HTERT RPE-1 (cell line): ENCODE data around the gene CHST9.
"Not testable (repeated sequence)": the region's sequence is repeated elsewhere in the genome, so short reads cannot be mapped to it uniquely, and the experiment has no call there.

Source experiments
- in situ Hi-C: fragments of 300-500 bp; cut with MboI; formaldehyde crosslinking; loops from 4 replicates; pipeline ENCODE4 v1.14.3; 2020; ENCODE audit warnings: low sequenced_read_pairs

CHST9 gene

DNA sequence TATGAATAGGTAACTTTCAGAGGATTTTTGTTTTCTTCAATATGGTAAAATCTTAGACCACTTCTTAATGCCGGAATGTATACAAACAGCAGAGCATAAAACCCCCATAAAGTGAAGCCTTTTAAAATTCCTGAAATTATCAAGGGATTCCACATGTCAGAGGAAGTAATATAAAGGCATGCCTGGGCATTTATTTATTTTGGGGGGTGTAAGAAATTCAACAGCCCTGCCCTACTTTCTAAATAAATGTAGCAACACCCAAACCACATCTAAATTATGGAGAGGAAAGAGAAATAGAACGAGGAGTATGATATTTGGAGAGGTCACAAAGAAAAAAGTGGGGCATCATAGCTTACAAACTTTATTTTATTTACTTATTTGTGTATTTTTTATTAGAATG is 9.9 kb downstream of the CHST9 start:
- in situ Hi-C loops = no loop called here

DNA sequence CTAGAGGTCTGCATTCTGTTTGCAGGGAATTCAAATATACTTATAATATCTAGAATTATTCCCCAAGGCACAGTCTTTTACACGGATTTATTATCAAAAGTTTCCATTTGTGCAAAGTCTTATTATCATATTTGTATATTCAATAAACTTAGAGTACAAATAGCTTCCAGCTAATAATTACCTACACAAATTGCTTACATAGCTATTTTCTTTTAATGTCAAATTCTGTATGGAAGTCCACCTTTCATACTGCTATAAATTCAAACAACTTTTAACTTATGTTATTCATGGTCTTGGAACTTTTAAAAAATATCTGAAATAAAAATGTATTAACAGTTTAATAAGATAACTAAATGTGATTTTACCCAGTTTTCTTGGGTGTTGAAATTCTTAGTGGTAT is 13.1 kb downstream of the CHST9 start:
- in situ Hi-C loops = no loop called here

DNA sequence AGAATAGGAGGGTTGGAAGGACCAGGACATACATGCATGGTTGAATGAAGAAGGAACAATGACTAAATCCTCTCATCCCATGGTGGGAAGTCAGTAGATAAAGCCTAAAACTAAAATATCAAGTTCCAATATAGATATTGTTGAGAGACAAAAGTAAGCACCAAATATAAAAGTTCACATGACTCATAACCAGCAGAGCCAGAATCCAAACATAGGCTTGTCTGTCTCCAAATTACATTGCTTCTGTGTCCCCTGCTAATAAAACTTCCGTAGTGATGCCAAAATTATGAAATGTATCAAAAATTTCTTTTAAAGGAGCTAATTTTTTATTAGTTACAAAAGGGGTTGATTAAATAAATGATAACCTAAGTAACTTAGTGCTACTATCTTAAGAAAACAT is 19.7 kb downstream of the CHST9 start:
- in situ Hi-C loops = no loop called here

DNA sequence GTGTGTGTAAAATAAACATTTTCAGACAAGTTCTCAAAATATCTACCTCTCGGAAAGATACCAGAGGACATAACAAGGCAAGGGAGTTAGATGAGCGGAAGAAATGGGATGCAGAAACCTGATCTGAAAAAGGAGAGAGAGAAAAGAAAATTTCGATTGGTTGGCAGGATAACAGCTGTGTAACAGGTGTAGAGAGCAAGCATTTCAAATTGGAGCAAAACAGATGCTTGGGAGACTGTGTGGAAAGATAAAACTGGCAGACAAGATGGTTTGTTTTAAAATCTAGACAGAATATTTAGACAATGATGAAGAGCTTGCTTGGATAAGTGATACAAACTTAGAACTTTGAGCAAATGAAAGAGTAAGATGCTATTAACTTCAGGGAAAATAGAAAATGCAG is 20.2 kb downstream of the CHST9 start:
- in situ Hi-C loops = no loop called here

DNA sequence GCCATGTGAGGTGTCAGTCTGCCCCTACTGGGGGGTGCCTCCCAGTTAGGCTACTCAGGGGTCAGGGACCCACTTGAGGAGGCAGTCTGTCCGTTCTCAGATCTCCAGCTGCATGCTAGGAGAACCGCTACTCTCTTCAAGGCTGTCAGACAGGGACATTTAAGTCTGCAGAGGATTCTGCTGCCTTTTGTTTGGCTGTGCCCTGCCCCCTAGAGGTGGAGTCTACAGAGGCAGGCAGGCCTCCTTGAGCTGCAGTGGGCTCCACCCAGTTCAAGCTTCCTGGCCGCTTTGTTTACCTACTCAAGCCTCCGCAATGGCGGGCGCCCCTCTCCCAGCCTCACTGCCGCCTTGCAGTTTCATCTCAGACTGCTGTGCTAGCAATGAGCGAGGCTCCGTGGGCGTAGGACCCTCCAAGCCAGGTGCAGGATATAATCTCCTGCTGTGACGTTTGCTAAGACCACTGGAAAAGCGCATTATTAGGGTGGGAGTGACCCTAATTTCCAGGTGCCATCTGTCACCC is 21.9 kb downstream of the CHST9 start:
- in situ Hi-C loops = not testable (repeated sequence)

DNA sequence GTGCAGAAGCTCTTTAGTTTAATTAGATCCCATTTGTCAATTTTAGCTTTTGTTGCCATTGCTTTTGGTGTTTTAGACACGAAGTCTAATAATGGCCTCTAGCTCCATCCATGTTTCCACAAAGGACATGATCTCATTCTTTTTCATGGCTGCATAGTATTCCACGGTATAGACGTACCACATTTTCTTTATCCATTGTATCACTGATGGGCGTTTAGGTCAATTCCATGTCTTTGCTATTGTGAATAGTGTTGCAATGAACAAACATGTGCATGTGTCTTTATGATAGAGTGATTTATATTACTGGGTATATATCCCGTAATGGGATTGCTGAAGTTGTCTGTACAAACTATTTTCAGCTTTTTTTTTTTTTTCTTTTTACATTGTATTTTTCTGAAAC is 35.9 kb downstream of the CHST9 start:
- in situ Hi-C loops = not testable (repeated sequence)

DNA sequence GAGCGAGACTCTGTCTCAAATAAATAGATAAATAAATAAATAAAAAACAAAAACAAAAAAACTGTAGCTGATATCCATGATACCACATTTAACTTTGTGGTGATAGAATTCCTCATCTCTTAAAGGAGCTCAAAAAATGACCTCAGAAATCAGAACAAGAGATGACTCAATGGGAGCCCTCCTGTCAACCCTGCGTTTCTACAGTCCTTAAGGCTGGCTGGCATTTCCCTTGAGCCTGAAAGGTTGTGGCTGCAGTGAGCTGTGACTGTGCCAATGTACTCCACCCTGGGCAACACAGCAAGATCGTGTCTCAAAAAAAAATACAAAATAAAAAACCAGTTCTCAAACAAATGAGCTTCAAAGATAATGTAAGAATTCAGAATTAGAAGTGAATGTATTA is 40.4 kb downstream of the CHST9 start:
- in situ Hi-C loops = no loop called here

DNA sequence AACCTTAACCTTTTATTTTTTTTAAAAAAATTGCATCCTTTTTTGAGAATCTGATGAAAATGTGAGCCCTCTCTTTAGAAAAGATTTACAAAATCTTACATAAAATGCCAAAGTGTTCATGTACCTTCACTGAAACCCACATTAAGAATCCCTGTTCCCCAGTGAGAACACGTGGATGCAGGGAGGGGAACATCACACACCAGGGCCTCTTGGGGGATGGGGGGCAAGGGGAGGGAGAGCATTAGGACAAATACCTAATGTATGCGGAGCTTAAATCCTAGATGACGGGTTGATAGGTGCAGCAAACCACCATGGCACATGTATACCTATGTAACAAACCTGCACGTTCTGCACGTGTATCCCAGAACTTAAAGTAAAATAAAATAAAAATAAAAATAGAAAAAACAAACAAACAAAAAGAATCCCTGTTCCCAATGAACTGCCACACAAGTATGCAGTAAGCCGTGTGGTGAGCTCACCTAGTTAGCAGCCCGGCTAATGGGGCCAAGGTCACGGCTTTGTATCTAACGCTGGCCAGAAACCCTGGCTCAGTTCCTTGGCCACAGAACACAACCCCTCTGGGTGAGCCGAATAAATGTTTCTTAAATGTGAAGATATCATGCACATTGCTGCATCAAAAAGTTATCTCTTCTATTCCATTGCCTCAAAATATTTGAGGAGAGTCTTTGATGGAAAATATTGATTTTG is 41.4 kb downstream of the CHST9 start:
- in situ Hi-C loops = no loop called here

DNA sequence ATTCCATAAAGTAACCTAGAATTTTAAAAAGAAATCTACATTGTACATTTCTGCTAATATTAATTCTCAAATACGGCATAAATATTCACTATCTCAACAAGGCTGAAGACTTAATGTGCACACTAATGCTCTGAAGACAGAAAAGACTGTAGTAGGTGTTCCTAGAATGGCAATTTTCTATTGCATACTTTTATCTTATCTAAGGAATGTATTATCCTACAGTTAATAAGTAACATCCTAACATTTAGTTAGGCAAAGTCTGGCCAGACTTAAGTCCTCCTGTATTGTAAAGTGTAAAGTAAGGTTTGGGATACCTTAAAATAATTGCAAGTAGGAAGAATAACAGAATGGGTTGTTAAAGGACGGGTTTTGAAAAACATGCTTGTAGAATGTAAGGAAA is 42.2 kb downstream of the CHST9 start:
- in situ Hi-C loops = no loop called here

DNA sequence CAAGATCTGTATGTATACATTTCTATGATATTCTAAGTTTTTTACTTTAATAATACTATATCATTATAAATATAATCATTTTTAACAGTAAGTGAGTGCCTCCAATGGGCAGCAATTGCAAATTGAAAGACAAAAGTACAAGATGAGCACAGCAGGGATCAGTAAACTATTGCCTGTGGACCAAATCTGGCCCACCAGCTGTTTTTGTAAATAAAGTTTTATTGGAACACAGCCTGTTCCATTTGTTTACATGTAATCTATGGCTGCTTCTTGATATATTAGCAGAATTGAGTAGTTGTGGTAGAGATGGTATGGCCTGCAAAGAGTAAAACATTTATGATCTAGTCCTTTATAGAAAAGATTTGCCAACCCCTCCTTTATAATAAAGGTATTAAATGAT is 43.2 kb downstream of the CHST9 start:
- in situ Hi-C loops = no loop called here

DNA sequence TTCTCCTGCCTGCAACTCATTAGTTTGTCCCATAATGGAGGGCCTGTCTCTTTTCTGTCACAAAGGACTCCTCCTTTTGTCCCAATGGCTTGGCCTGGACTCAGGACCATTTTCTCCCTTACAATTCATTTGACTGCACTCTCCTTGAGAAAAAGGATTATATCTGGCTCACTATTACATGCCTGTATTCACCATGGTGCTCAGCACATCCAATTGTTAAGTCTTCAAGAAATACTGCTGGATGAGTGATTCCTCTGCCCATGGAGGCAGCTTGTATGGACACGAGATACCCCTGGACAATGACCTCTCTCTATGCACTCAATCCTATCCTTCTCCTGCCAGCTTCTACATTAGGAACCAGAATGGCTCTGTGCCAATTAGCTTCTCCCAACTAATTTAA is 47.0 kb downstream of the CHST9 start:
- in situ Hi-C loops = no loop called here

DNA sequence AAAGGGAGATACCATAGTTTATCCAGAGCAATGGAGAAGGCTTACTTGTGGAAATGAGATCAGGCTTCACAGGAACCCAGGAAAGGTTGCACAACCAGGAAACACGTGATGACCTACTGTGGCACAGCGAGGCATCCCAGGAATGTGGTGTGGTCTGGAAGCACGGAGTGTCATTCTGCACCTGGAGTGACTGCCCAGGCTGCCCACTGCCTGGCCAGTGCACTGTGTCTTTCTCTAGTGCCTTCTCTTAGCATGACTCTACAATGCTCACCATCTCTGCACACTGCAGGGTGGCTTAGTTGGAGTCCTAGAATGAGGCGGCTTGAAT is 48.9 kb downstream of the CHST9 start:
- in situ Hi-C loops = no loop called here

DNA sequence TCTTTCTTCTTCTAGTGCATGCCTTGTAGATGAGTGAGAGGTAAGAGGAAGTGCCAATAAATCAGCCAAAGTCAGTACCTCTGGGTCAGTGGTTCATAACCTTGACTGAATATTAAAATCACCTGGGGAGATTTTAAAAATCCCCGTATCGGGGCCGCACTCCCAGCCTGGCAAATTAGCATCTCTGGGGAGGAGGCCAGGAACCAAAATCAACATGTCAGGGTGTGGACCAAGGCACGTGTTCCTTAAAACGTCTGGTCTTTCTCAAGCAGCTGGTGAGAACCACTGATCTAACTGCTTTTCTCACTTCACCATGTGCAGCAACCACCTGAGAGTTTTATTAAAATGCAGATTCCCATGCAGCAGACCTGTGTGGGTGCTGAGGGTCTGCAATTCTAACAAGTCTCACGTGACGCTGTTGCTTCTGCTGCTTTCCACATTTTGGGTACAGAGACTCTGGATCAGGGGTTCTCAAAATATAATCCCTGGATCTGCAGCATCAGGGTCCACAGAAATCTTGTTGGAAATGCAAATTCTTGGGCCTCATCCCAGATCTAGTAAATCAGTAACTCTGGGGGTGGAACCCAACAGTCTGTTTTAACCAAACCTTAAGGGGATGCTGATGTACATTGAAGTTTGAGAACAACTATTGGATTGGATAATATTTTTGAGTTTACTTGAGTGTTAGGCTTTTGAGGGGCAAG is 49.5 kb downstream of the CHST9 start:
- in situ Hi-C loops = no loop called here

DNA sequence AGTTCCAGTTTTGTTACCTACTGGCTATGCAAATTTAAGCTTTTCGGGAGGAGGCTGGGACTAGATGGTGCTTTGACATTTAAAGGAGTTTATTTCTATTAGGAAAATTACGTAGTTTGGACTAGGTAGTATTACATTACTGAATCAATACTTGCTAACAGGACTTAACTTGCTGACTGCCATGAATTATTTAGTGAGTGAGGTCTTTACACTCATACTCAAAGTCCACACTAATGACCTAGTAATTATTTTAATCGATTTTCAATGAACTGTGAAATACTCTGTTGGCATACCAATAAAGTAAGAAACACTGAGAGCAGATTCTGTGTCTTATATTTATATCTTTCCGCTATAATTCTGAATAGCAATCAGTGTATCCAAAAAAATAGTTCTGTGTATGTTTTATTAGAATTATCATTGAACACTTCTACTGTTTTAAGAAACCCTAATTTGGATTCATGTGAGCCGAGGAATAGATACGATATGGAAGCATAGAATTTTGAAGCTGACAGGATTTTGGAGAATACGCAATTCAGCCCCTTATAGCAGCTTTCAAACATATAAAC is 55.0 kb downstream of the CHST9 start:
- in situ Hi-C loops = no loop called here

DNA sequence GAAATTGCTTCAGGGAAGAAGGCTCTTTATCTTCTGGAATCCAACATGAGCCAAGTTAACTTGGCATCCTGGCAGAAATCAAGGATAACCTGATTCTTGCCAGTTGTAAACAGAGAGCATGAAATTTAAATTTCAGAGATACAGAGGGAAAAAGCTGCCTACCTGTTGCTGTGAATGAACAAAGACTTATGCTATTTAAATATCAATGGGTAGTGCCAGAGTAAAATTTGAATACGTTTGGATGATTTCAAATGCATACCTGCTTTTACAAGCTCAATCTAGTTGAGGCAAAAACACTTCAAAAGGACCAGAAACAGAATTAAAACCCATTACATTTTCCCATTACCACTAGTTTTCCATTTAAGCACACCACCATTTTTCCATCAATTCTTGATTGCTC is 60.9 kb downstream of the CHST9 start:
- in situ Hi-C loops = no loop called here

DNA sequence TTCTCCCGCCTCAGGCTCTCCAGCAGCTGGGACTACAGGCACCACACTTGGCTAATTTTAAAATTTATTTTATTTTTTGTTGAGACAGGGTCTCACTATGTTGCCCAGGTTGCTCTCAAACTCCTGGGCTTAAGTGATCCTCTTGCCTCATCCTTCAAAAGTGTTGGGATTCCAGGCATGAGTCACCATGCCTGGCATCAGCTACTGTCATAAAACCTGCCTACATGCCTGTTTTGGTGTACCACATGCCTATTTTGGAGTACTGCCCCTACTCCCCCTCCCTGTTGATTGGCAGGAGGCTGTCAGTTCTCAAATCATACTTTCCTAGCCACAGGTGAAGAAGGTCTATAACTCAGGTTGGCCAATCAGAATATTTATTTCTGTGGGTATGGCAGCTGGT is 64.0 kb downstream of the CHST9 start:
- in situ Hi-C loops = no loop called here

DNA sequence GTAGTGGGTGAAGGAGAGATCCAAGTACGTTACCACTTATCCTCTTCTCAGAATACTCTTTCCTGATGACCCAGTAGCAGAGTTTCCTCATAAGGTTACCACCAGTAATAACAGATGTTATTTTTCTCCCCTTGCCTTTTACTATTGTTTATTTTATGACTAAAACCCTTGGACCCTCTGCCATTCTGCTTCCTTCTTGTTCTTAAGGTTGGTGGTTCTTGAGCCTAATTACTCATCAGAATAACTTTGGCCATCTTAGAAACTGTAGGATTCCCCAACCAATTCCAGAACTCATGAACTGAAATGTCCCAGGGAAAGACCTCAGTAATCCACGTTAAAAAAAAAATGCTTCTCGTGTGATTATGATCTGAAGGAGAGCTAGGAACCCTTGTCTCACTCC is 64.9 kb downstream of the CHST9 start:
- in situ Hi-C loops = no loop called here

DNA sequence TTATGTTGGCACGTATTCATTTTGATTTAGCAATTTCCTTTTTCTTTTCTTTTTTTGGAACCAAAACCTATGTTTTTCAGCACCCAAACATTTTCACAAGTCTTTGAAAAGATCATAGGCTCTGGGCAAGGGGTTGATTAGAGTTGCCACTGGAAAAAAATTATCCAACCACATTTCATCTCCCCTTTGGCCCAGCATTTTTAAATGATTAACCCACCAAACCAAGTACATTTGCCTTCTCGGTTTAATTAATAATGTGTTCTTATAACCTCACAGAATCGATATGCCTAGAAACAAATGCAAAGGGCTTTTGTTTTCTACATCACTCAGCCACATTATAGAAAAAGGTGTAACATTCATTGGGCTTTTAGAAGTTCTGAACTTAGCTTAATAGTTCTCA is 66.1 kb downstream of the CHST9 start:
- in situ Hi-C loops = no loop called here

DNA sequence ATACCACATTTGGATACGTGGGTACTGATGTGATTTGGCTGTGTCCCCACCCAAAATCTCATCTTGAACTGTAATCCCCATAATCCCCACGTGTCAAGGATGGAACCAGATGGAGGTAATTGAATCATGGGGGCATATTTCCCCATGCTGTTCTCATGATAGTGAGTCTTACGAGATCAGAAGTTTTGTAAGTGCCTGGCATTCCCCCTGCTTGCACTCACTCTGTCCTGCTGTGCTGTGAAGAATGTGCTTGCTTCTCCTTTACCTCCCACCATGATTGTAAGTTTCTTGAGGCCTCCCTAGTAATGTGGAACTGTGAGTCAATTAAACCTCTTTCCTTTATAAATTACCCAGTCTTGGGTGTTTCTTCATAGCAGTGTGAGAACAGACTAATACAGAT is 70.3 kb downstream of the CHST9 start:
- in situ Hi-C loops = no loop called here

DNA sequence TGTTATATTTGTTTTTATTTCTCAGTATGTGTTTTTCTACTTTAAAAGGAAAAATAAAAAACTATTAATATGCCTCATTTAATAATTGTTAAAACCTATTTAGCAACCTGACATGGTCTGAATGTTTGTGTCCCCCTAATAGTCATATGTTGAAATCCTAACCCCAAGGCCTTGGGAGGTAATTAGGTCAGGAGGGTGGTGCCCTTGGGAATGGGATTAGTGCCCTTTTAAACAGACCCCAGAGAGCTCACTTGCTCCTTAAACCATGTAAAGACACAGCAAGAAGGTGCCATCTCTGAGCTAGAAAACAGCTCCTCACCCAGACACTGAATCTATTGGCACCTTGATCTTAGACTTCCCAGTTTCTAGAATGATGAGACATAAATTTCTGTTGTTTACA is 71.8 kb downstream of the CHST9 start:
- in situ Hi-C loops = no loop called here

DNA sequence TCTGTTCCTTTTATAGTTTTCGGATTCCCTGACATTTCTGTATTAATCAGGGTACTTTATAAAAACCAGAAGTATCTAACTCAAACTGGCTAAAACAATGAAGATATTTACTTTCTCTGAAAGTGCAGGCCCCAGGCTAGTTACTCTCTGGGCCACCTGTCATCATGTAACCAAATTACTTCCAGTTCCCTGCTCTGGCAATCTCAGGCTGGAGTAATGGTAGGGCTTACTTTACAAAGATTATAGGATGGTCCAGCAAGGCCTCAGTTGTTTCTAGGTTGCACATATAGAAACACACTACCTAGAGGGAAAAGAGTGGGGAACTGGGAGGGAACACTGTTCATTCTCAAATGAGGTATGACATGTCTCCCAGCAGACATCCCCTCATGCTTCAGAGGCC is 74.8 kb downstream of the CHST9 start:
- in situ Hi-C loops = no loop called here

DNA sequence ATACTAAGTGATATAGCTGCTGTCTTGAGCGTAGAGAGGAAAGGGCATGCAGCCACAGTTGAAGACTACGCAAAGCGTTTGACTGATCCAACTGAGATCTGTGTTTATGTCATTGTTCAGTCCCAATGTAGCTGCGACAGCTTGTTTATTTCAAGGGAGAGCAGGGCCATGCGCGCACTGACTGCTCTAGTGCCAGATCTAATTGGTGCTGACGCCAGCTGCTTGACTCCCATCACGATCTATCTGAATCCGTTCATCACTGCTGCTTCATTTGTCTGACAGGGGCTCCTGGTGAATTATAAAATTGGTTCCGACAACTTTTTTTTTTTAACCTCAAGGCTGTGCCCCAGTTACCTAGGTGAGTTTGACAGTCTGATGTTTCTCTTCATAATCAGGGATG is 75.7 kb downstream of the CHST9 start:
- in situ Hi-C loops = no loop called here
